Fibroblast of mammary gland (primary cell): ENCODE measurements around the gene RNF6.

Source experiments
- DNase-seq: peaks from one replicate; pipeline ENCODE4 v3.0.0-alpha.2; 2010; ENCODE audit warnings: low read depth
- H3K4me3 ChIP-seq: 2 replicates; pipeline ENCODE4 v1.5.1; 2011; ENCODE audit warnings: low read depth, mild to moderate bottlenecking, low read length, moderate library complexity; ENCODE audit not compliant: control insufficient read depth
- TF ChIP-seq, protein P1 (sequence below): conservative IDR thresholded peaks from 2 replicates; pipeline ENCODE4 v1.5.1; 2011; ENCODE audit warnings: low read depth, low read length, inconsistent platforms; ENCODE audit not compliant: control insufficient read depth, insufficient read depth

RNF6 gene

DNA sequence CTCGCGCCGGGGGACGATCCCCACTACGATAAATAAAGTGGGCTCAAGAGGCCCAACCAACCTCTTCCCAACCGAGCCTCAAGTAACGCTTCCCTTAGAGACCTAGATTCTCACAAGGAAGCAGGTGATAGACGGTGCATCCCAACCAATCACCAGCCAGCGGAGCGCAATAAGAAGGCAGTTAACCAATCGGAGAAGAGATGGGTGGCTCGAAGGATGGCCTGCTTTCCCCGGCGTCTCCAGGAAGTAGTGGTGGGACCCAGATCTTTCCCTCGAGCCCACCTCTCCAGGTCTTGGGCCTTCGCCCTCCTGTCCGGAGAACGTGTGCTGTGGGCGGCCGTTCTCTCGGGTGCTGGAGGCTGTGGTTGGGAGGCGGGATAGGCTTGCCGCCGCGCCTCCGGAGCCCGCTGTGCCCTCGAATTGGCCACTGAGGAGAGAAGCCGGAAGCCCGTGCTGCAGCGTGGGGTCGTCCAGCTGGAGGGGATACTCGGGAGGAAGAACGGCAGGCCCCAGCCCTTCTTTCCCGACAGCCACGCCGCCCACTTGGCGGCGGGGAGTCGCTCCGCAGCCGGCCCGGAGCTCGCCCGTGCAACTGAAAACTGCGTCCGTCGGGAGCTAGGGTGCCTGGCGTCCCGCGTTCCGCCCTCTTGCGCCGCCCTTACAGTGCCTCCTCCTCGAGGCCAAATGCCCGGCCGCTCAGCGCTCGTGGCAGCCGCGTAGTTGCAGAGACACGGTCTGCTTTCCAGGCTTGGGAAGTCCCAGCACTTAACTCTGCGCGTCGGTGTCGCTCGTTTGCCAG is at the start of gene RNF6:
RNF6 (minus strand) TSS at position 594 of the 799 bp plus-strand sequence. CDS start 2,665 bp downstream, outside the sequence.
- peak; percentile 99 for DNase-seq
- H3K4me3 ChIP-seq, result peak within 1 kb of the TSS; percentile 89
- TF ChIP-seq, protein P1, sequence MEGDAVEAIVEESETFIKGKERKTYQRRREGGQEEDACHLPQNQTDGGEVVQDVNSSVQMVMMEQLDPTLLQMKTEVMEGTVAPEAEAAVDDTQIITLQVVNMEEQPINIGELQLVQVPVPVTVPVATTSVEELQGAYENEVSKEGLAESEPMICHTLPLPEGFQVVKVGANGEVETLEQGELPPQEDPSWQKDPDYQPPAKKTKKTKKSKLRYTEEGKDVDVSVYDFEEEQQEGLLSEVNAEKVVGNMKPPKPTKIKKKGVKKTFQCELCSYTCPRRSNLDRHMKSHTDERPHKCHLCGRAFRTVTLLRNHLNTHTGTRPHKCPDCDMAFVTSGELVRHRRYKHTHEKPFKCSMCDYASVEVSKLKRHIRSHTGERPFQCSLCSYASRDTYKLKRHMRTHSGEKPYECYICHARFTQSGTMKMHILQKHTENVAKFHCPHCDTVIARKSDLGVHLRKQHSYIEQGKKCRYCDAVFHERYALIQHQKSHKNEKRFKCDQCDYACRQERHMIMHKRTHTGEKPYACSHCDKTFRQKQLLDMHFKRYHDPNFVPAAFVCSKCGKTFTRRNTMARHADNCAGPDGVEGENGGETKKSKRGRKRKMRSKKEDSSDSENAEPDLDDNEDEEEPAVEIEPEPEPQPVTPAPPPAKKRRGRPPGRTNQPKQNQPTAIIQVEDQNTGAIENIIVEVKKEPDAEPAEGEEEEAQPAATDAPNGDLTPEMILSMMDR, result no peak

GRCh38 chr13:26270707-26271106 is 48.6 kb upstream of the RNF6 start:
- TF ChIP-seq, protein P1, result no peak
- DNase-seq, result no peak
- no peak overlapping the region for H3K4me3 ChIP-seq

DNA sequence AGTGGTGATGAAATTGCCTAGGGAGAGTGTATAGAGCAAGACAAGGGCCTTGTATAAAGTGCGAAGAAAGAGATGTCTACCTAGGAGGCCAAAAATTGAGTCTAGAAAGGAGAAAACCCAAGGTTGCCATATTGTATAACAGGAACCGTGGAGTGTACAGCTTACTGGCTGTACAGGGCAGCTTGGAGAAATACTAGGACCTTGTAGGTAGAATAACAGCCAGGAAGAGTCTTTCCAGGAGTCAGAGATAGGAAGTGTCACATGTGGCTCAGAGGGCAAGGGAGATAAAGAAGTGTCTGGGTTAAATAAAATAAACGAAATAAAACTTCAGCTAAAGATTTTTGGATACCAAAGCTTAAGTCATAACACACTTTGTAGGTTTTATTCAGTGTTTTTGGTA is 44.2 kb upstream of the RNF6 start:
- no peak overlapping the region for H3K4me3 ChIP-seq
- TF ChIP-seq, protein P1, result no peak
- DNase-seq, result no peak

DNA sequence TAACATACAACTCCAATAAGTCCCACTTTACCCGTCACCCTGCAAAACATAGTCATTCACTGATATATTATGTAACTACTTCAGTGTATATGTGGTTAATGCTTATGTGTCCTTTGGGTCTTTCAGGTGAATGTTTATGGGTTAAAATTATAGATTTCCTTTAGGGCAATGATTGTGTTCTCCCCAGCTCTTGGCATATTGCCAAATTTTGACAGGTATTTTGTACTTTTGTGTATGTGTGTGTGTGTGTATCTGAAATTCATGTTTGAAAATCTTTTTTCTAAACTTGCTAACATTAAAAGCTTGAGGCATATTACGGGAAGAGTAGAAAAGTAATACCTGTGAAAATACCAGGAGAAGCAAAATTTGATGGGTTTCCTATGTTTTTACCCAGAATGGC is 40.0 kb upstream of the RNF6 start:
- H3K4me3 ChIP-seq, result no peak overlapping the region
- TF ChIP-seq, protein P1, result no peak
- no peak for DNase-seq

DNA sequence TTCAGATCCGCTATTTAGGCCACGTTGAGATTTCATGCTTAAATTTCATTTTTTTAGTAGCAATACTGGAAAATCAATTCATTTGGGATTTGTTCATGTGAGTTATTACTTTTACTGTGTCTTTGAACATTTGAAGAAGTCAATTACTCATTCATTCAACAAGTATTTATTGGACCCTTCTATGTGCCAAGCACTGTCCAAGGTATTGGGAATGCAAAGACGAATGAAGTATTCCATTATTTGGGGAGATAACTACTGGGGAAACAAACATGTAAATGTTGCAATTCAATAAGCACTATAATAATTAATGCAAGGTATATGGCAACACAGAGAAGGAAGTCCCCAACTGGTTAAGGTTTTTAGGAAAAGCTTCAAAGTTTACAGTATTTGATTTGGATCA is 37.5 kb upstream of the RNF6 start:
- no peak overlapping the region for H3K4me3 ChIP-seq
- TF ChIP-seq, protein P1, result no peak
- no peak for DNase-seq

DNA sequence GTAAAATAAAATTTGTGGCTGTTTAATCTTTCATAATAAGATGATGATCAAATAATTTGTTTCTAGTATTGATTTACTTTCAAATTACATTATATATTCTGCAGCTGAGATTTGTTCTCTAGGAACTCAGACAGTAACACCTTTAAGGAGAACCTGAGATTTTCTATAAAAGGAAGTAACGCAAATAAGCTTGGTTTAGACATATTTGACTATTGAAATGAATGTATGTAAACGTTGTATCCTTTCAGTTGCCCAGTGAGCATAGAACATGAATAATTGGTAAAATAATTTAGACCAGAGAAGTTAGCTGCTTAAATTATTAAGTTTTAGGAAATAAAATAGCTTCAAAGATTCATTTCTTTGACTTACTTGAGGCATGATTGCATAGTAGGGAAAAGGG is 34.9 kb upstream of the RNF6 start:
- DNase-seq, result no peak
- H3K4me3 ChIP-seq, result no peak overlapping the region
- TF ChIP-seq, protein P1, result no peak
